SJCRH30 (cell line): Measurements from ENCODE around the gene GRM4. TPM values are rescaled to one million over a fixed set of nuclear protein-coding genes. Genes with fewer than 3 reads are reported as not detected.

ENCODE experiments used
- DNase-seq, 2 experiments: peaks; one replicate each; pipeline ENCODE4 v3.0.0-alpha.2; 2015 to 2020
- H3K27ac ChIP-seq: fragments of 250-450 bp; sonication (Bioruptor Pico); 2 replicates; pipeline ENCODE4 v1.5.1; 2020; ENCODE audit warnings: mild to moderate bottlenecking, moderate library complexity
- H3K27me3 ChIP-seq: fragments of 250-450 bp; sonication (Bioruptor Pico); 2 replicates; pipeline ENCODE4 v1.5.1; 2020; ENCODE audit warnings: mild to moderate bottlenecking, moderate library complexity
- H3K36me3 ChIP-seq: fragments of 250-450 bp; sonication (Bioruptor Pico); 2 replicates; pipeline ENCODE4 v1.5.1; 2020; ENCODE audit warnings: mild to moderate bottlenecking, moderate library complexity
- H3K4me1 ChIP-seq: fragments of 250-450 bp; sonication (Bioruptor Pico); 2 replicates; pipeline ENCODE4 v1.5.1; 2020; ENCODE audit warnings: mild to moderate bottlenecking, moderate library complexity
- H3K4me3 ChIP-seq: fragments of 250-450 bp; sonication (Bioruptor Pico); 2 replicates; pipeline ENCODE4 v1.5.1; 2020; ENCODE audit warnings: mild to moderate bottlenecking, moderate library complexity
- H3K9me3 ChIP-seq: fragments of 250-450 bp; sonication (Bioruptor Pico); replicated peaks from 2 replicates; pipeline ENCODE4 v1.5.1; 2020; ENCODE audit warnings: mild to moderate bottlenecking, moderate library complexity
- total RNA-seq: library from RNA; depleted of rRNA; stranded (reverse); fragments of >200 nt; shearing (Covaris generic); gene quantifications from 2 replicates; pipeline ENCODE4 v1.2.3, GENCODE V29; 2014; rRNA removed

GRM4 gene
- total RNA-seq, 1 experiment from 2014 or later: 0.06 TPM

DNA sequence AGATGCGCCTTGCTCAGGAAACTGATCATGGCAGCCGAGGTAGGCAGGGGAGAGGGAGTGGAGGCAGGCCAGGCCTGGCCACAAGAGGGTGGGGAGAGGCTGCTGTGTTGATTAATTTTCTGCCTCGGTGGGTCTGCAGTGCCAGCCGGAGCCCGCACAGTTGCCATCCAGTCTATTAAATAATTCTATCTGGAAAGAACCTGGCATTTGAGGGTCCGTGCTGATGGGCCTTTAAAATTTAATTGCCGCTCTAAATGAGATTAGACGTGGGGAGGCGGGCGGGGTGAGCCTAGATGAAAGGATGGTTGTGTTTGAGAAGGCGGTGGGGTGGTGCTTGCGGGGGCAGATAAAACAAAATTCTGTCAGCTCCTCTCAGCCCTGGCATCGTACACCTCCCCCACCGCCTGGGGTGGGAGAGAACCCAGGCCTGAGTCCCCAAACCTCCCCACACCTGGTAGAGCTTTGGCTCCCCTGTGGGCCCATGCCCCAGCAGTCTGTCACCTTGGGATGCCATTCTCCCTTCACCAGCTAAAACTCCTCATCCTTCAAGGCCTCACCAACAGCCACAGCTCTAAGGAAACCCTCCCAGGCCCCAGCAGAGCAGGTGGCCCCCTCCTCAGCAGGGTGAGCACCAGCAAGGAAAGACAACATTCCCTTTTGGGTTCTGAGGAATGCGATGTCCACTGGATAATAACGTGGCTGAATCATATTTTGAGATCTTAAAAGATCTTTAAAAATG lies 167.3 kb downstream of the GRM4 start:
- Histone ChIP-seq H3K9me3 (no peaks in the 10 kb centered on the region), H3K4me1 (no peaks in the 10 kb centered on the region), H3K27me3 (no peaks in the 10 kb centered on the region), H3K4me3 (no peak overlapping the region), H3K27ac (no peak overlapping the region), H3K36me3 (no peaks in the 10 kb centered on the region)
- no peak for DNase-seq

DNA sequence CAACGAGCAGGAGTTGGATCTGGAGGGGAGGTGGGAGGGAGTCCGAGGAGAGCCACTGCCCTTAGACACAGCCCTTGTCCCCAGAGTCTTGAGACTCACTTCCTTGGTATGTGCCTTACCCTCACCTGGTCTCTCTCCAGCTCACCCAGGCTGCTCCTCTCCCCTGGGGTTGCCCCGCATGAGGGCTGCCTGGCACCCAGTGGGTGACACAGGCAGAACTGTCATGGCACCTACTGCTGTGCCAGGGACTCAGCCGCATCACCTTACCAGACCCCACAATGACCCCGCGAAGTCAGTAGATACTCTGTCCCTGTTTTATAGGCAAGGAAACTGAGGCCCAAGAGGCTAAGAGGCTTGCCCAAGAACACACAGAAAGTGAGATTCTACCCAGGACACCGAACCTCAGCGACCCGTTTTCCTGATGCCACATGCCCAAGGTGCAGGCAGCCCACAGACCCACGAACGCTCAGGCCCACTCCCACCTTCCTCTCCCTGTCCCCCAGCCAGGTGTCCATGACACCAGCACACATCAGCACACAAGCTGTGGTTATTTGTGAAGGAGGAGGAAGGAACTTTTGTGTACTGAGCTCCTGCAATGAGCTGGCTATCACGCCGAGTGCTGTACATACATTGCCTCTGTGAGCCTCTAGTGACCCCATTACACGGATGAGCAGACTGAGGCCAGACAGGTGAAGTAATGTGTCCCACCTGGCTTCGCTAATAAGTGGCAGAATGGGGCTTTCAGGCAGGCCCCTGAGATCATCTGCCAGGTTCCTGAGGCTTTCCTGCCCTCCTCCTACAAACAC lies 168.1 kb downstream of the GRM4 start:
- H3K4me3 ChIP-seq: no peak overlapping the region
- no peaks in the 10 kb centered on the region for H3K36me3 ChIP-seq
- no peaks in the 10 kb centered on the region for H3K9me3 ChIP-seq
- DNase-seq: no peak
- no peaks in the 10 kb centered on the region for H3K4me1 ChIP-seq
- H3K27me3 ChIP-seq: no peaks in the 10 kb centered on the region
- no peak overlapping the region for H3K27ac ChIP-seq

DNA sequence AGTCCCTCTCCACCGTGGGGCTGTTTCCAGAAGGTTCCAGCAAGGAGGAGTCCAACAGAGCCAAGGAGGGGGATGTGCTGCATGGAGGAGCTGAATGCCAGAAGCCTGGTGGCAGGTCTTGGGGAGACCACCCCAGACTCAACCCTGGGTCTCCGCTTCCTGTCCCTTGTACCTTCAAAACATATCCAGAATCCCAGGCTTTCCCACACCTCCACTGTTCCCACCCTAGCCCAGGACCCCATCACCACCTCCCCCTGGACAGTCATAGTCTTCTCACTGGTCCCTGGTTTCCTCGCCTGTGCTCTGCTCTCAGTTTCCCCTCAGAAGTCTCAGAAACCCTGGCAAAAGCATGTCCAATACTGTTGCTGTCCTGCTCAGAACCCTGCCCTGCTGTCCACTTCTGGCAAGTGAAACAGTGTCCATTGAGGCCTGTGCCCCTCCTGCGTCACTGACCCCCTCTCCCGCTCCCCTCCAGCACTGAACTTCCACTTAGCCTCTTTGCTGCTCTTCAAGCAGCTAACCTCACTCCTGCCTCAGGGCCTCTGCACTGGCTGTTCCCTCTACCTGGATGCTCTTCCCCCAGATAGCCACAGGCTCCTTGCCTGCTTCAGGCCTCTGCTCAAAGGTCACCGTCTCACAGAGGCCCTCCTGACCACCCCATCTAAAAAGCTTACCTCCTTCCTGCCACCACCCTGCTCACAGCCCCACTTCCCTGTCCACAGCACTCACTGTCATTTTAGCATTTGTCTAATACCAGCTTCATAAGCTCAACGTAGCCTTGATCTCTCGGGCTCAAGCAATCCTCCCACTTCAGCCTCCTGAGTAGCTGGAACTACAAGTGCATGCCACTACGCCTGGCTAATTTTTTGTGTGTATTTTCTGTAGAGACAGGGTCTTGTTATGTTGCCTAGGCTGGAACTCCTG lies 169.2 kb downstream of the GRM4 start:
- no peak for DNase-seq
- Histone ChIP-seq H3K27me3 (no peaks in the 10 kb centered on the region), H3K4me3 (no peak overlapping the region), H3K36me3 (no peaks in the 10 kb centered on the region), H3K27ac (no peak overlapping the region), H3K9me3 (peaks cover 2% of the 10 kb centered on the region; the same call in 1 of the 2 replicates), H3K4me1 (no peaks in the 10 kb centered on the region)

DNA sequence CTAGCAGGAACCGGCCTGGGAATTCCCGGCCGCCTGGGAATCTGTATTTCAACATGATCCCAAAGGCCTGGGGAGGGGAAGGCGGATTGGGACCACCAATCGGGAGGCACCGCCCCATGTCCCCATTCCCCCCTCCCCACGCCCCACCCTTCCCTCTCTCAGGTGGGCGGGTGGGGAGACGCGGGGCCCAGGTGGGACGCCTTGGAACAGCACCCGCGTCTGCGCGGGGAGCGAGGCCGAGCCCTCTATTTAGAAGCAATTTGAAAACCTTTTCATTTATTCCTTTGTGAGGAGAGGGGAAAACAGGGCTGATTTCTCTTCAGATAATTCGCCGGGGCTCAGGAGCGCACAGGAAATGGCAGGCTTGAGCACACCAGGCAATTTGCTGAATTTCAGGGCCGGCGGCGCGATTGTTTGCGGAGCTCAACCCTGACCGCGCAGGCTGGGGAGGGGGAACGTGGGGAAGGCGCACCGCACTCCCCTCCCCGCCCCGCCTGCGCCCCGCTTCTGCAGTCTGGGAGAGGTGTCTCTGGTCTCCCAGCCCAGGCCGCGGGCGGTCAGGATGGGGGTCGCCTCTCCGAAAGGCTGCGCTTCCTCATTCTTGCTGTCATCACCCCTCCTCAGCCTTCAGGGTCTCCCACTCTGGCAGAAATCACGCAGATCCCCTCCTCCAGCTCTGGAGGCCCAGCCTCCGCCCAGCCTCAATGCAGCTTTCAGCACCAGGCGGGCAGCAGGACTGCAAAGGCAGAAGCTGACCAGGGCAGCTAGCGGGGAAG lies 170.0 kb downstream of the GRM4 start:
- Histone ChIP-seq H3K36me3 (no peaks in the 10 kb centered on the region), H3K27me3 (no peaks in the 10 kb centered on the region), H3K9me3 (peaks cover 2% of the 10 kb centered on the region), H3K27ac (no peak overlapping the region), H3K4me3 (no peak overlapping the region), H3K4me1 (no peaks in the 10 kb centered on the region)
- no peak for DNase-seq

DNA sequence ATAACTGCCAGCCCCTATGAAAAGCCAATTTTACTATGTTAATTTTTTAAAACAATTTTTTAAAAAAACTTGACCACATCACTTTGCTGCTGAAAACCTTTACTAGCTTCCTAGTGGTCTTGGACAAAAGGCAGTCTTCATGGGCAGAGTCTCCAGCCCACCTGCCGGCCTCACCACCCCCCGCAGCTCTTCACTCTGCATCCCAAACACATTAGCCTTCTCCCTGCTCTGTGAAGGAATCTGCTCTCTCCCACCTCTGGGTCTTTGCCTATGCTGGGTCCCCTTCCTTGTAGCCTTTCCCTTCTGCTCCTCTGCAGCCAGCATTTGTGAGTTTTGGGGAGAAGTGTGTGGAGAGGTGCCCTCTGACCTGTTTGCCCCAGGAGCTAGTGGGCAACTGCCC lies 171.4 kb downstream of the GRM4 start:
- no peaks in the 10 kb centered on the region for H3K36me3 ChIP-seq
- no peak for DNase-seq
- no peak overlapping the region for H3K4me3 ChIP-seq
- H3K27me3 ChIP-seq: no peaks in the 10 kb centered on the region
- H3K9me3 ChIP-seq: peaks cover 2% of the 10 kb centered on the region
- H3K4me1 ChIP-seq: no peaks in the 10 kb centered on the region
- H3K27ac ChIP-seq: no peak overlapping the region

DNA sequence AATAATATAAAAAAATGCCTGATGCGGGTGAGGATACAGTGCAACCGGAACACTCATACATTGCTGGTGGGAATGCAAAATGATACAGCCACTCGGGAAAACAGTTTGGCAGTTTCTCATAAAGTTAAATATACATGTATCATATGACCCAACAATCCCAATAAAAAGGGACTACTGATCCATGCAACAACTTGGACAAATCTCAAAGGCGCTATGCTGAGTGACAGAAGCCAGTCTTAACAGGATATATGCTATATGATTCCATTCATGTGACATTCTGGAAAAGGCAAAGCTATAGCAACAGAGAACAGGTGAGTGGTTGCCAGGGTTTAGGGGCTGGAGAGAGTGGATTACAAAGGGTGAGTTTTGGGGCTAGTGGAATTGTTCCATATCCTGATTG lies 171.9 kb downstream of the GRM4 start:
- Histone ChIP-seq H3K27ac (no peak overlapping the region), H3K4me3 (no peak overlapping the region), H3K27me3 (no peaks in the 10 kb centered on the region), H3K9me3 (peaks cover 2% of the 10 kb centered on the region), H3K36me3 (no peaks in the 10 kb centered on the region), H3K4me1 (no peaks in the 10 kb centered on the region)
- DNase-seq: no peak

DNA sequence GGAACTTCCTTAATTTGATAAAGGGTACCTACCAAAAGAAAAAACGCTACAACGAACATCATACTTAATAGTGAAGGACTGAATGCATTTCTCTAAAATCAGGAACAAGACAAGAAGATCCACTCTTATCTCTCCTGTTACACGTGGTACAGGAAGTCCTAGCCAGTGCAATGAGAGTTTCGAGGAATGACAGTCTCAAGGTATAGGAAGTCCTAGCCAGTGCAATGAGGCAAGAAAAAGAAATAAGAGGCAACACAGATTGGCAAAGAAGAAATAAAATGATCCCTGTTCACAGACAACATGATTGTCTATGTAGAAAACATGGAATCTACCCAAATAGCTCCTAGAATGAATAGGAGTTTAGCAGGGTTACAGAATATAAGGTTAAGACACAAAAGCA lies 174.3 kb downstream of the GRM4 start:
- Histone ChIP-seq H3K36me3 (no peaks in the 10 kb centered on the region), H3K4me1 (no peaks in the 10 kb centered on the region; the same call in 1 of the 2 replicates), H3K27me3 (no peaks in the 10 kb centered on the region), H3K27ac (no peak overlapping the region), H3K9me3 (peaks cover 2% of the 10 kb centered on the region), H3K4me3 (no peak overlapping the region)
- DNase-seq: no peak

Other genes starting within 250 kb of the GRM4 start
- 126 and 129 TPM in 2 replicates for gene HMGA1, start 90.8 kb upstream of the GRM4 start, total RNA-seq
- gene SMIM29, start 102.9 kb upstream of the GRM4 start, total RNA-seq: 3.1 and 3.2 TPM in 2 replicates
- 13.2 and 14.1 TPM in 2 replicates for gene NUDT3, start 246.6 kb upstream of the GRM4 start, total RNA-seq